ENCODE measurements around the gene ZFPM1.

Gene ZFPM1

DNA sequence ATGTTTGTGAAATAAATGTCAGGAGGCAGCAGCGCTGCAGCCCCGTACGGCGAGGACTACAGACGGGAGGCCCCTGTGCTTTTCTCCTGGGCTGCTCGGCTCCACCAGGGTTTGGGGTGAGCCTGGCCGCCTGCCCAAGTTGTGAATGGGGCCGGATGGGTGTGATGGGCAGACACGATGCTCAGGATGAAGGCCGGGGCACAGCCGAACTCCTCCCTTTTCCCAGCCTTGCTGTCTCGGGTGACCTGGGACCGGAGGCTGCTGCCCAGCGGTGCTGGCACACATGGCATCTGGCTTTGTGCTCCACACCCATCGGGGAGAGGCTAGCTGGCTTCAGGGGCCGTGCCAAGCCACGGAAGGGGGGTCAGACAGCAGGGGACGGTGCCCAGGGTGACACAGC, 34.2 kb upstream of the ZFPM1 start:
- no peak for DNase-seq

DNA sequence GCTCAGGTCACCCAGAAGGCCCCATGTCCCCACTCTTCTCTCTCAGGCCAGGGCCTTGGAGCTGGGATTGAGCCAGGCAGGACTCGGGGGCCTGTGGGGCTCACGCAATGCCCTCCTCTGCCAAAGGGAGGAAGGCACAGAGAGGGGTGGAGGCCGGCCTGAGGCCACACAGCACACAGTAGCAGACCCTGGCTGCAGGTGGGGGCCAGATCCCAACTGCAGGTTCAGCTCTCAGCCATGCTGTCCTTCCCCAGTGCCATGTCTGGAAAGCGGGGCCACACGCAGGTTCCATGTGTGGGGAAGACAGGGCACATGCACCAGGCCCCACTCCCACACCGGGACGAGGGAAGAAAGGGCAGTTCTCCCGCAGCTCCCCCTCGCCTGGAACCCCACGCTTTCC, 33.3 kb upstream of the ZFPM1 start:
- no peak for DNase-seq

DNA sequence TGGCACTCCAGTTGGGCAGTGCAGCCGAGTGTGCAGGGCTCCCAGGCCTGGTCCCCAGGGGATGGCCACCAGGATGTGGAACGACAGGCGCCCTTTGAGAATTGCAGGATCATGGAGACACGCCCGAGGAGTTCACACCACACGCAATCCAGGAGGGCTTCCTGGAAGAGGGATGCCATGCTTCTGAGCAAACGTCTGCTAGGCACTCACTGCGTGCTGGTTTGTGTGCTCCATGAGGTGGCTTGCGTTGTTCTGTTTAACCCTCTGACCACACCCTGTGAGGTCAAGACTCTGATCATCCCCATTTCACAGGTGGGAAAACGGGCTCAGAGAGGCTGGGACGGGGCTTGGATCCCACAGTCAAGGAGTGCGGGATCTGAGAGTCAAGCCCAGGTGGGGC, 32.6 kb upstream of the ZFPM1 start:
- DNase-seq = no peak

DNA sequence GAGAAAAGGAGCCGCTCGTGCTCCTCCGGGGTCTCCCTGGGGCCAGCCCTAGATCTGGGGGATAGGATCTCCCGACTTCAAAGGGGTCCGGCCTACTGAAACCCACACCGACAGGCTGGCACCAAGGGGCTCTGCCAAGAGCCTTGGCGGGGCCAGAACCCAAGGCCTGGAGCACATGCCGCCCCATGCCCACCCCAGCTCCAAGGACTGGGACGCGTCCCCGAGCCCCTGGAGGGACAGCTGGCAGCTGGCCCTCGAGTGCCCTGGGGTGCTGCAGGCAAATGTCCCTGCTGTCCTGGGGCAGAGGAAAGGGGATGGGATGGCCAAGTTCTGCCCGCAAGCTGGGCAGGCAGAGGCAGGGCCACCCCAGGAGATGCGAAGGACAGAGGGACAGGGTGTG, 31.8 kb upstream of the ZFPM1 start:
- no peak for DNase-seq

DNA sequence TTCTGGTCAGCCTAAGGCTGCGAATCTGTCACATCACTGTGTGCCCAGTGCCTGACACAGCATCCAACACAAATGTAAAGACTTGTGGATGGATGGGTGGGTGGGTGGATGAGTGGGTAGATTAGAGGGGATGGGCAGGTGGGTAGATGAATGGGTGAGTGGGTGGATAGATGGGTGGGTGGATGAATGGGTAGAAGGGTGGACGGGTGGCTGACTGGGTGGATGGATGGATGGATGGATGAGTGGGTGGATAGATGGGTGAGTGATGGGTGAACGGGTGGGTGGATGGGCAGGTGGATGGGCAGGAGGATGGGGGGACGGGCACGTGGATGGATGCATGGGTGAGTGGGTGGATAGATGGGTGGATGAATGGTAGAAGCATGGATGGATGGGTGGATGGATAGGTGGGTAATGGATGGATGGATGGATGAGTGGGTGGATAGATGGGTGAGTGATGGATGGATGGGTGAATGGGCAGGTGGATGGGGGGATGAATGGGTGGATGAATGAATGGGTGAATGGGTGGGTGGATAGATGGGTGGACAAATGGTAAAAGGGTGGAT, 31.1 kb upstream of the ZFPM1 start:
- no peak for DNase-seq

DNA sequence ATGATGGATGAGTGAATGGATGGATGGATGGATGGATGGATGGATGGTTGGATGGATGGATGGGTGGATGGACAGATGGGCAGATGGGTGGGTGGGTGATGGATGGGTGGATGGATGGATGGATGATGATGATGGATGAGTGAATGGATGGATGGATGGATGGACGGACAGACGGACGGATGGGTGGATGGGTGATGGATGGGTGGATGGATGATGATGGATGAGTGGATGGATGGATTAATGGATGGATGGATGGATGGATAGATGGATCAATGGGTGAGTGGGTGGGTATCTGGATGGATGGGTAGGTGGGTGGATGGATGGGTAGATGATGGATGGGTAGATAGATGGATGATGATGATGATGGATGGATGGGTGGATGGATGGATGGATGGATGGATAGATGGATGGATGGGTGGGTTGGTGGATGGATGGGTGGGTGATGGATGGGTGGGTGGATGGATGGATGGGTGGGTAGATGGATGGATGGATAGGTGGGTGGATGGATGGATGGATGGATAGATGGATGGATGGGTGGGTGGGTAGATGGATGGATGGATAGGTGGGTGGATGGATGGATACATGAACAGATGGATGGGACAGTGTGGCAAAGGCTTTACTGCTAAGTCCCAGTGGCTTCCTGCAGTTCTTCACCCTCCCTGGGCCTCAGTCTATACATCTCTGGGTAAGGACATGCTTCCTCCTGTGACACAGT, 30.2 kb upstream of the ZFPM1 start:
- DNase-seq = no peak

DNA sequence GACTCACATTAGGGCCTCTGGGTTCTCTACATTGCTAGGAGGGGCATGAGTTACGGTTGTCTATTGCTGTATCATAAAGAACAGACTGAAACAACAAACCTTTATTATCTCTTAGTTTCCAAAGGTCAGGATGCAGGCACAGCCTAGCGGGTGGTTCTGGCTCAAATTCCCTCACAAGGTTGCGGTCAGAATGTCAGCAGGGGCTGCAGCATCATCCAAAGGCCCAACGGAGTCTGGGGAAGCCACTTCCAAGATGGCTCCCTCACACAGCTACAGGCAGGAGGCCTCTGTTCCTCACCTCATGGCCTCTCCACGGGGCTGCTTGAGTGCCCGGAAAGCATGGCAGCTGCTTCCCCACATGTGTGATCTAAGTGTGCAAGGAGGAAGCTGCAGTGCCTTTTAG, 29.6 kb upstream of the ZFPM1 start:
- no peak for DNase-seq

DNA sequence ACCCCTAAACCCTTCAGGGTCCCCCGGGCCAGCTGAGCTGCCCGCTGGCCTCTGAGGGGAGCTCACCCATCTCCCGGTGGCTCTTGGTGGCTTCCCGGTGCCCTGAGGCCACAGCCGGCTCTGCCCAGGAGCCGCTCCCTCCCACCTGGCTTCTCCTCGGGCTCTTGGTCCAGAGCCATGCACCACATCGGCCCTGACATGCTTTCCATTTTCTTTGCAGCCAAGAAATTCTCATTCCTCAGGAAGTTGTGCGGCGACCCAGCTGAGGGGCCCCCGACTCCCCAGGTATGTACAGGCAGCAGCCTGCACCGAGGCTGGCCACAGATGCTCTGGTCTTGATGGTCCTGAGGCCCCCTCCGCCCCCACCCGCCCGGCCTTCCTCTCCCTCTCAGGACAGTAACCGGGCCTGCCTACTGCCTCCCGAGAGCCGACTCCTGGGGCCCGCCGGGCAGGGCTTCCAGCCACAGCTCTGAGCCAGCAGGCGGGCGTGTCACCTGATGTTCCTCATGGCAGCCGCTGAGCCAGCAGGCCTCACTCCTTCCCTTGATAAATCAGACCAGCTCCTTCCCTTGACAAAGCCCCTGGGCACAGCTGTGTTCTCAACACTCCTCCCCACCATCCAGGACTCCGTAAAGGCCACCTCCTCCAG, 28.4 kb upstream of the ZFPM1 start:
- no peak for DNase-seq

DNA sequence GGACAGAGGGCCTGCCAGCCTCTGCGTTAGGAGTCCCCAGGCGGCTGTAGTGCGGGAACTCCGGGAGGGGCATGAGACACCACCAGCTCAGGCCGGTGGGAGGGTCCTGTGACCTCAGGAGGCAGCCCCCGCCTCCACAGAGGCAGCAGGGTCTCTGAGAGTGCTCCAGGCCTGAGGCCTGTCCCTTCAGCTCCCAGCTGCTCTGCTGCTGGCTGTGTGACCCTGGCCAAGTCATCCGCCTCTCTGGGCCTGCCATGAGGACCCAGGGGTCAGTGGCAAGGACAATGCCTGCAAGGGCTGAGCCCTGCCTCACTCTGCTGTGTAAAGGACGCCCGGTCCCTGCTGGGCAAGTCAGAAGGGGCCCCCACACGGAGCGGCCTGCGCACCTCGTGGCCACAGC, 27.1 kb upstream of the ZFPM1 start:
- no peak for DNase-seq

DNA sequence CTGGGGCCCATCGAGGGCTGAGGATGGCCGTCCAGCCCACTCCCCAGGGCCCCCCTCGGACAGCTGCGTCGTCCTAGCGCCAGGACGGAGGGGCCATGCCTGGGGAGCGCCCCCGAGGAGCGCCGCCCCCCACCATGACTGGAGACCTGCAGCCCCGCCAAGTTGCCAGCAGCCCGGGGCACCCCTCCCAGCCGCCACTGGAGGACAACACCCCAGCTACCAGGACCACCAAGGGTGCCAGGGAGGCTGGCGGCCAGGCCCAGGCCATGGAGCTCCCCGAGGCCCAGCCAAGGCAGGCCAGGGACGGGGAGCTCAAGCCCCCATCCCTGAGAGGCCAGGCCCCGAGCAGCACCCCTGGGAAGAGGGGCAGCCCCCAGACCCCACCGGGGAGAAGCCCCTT, 25.7 kb upstream of the ZFPM1 start:
- DNase-seq = no peak

DNA sequence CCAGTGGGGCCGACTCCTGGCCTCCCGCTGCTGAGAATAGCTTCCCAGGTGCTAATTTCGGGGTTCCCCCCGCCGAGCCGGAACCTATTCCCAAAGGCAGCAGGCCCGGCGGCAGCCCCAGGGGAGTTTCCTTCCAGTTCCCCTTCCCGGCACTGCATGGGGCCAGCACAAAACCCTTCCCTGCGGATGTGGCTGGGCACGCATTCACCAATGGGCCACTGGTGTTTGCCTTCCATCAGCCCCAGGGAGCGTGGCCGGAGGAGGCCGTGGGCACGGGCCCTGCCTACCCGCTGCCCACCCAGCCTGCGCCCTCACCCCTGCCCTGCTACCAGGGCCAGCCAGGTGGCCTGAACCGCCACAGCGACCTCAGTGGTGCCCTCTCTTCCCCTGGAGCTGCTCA, 24.9 kb upstream of the ZFPM1 start:
- no peak for DNase-seq

DNA sequence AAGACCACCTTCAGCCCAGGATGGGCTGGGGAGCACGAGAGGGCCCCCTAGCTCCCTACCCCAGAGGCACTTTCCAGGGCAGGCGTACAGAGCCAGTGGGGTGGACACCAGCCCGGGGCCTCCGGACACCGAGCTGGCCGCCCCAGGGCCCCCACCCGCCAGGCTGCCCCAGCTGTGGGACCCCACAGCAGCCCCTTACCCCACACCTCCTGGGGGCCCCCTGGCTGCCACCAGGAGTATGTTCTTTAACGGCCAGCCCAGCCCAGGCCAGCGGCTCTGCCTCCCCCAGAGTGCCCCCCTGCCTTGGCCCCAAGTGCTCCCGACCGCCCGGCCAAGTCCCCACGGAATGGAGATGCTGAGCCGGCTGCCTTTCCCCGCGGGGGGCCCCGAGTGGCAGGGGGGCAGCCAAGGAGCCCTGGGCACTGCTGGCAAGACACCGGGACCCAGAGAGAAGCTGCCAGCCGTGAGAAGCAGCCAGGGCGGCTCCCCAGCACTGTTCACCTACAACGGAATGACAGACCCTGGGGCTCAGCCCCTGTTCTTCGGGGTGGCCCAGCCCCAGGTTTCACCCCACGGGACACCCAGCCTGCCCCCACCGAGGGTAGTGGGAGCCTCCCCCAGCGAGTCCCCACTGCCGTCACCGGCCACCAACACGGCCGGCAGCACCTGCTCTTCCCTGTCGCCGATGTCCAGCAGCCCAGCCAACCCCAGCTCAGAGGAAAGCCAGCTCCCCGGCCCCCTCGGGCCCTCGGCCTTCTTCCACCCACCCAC, 24.3 kb upstream of the ZFPM1 start:
- no peak for DNase-seq

DNA sequence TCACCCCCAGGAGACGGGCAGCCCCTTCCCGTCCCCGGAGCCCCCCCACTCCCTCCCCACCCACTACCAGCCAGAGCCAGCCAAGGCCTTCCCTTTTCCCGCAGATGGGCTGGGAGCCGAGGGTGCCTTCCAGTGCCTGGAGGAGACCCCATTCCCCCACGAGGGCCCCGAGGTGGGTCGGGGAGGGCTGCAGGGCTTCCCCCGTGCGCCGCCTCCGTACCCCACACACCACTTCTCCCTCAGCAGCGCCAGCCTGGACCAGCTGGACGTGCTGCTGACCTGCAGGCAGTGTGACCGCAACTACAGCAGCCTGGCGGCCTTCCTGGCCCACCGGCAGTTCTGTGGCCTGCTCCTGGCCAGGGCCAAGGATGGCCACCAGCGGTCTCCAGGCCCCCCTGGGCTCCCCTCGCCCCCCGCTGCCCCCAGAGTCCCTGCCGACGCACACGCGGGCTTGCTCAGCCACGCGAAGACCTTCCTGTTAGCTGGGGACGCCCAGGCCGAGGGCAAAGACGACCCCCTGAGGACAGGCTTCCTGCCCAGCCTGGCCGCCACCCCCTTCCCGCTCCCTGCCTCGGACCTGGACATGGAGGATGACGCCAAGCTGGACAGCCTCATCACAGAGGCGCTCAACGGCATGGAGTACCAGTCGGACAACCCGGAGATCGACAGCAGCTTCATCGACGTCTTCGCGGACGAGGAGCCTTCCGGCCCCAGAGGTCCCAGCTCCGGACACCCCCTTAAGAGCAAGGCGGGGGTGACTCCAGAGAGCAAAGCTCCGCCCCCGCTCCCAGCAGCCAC, 23.5 kb upstream of the ZFPM1 start:
- DNase-seq = no peak

DNA sequence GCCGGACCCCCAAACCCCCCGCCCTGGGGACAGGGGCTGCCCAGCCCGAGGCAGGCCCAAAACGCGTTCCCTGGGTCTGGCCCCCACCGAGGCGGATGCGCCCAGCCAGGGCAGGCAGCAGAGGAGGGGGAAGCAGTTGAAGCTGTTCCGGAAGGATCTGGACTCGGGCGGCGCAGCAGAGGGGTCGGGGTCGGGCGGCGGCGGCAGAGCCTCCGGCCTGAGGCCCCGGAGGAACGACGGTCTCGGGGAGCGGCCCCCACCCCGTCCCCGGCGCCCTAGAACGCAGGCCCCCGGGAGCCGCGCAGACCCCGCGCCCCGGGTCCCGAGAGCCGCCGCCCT, 22.9 kb upstream of the ZFPM1 start:
- DNase-seq = no peak

DNA sequence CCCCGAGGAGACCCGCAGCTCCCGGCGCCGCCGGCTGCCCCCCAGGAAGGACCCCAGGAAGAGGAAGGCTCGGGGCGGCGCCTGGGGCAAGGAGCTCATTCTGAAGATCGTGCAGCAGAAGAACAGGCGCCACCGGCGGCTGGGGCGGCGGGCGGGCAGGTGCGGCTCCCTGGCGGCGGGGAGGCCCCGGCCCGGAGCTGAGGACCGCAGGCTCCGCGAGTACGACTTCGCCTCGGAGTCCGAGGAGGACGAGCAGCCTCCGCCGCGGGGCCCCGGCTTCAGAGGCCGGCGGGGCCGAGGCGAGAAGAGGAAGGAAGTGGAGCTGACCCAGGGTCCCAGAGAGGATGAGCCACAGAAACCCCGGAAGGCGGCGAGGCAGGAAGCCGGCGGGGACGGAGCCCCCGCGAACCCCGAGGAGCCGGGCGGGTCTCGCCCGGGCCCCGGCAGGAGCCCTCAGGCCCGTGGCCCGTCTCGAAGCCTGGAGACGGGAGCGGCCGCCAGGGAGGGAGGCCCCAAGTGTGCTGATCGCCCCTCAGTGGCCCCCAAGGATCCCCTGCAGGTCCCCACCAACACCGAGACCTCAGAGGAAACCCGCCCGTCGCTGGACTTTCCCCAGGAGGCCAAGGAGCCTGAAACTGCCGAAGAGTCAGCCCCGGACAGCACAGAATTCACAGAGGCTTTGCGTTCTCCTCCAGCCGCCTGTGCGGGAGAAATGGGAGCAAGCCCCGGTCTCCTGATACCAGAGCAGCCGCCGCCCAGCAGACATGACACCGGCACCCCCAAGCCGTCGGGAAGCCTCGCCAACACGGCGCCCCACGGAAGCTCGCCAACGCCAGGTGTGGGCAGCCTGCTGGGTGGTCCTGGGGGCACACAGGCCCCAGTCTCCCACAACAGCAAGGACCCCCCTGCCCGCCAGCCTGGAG, 22.3 kb upstream of the ZFPM1 start:
- DNase-seq = no peak

DNA sequence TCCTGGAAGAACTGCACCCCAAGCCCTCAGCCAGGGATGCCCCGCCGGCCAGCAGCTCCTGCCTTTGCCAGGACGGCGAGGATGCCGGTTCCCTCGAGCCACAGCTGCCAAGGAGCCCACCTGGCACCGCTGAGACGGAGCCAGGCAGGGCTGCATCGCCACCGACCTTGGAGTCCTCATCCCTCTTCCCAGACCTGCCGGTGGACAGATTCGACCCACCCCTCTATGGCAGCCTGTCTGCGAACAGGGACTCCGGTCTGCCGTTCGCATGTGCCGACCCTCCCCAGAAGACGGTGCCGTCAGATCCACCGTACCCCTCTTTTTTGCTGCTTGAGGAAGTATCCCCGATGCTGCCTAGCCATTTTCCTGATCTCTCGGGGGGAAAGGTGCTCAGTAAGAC, 21.4 kb upstream of the ZFPM1 start:
- no peak for DNase-seq

DNA sequence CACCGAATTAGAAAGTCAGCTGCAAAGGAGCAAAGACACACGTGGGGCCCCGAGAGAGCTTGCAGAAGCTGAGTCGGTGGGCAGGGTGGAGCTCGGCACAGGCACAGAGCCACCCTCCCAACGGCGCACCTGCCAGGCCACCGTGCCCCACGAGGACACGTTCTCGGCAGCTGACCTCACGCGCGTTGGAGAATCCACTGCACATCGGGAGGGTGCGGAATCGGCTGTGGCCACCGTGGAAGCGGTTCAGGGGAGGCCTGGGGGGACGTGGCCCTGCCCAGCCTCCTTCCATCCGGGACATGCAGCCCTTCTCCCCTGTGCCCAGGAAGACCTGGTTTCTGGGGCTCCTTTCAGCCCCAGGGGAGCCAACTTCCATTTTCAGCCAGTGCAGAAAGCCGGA, 20.9 kb upstream of the ZFPM1 start:
- DNase-seq = no peak

DNA sequence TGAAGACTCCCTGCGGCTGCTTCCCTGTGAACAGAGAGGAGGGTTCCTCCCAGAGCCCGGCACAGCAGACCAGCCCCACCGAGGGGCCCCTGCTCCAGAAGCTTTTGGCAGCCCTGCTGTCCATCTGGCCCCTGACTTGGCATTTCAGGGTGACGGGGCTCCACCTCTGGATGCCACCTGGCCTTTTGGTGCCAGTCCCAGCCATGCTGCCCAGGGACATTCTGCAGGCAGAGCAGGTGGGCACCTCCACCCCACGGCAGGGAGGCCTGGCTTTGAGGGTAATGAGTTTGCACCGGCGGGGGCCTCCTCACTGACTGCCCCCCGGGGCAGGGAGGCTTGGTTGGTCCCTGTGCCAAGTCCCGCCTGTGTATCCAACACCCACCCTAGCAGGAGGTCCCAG, 20.3 kb upstream of the ZFPM1 start:
- no peak for DNase-seq

DNA sequence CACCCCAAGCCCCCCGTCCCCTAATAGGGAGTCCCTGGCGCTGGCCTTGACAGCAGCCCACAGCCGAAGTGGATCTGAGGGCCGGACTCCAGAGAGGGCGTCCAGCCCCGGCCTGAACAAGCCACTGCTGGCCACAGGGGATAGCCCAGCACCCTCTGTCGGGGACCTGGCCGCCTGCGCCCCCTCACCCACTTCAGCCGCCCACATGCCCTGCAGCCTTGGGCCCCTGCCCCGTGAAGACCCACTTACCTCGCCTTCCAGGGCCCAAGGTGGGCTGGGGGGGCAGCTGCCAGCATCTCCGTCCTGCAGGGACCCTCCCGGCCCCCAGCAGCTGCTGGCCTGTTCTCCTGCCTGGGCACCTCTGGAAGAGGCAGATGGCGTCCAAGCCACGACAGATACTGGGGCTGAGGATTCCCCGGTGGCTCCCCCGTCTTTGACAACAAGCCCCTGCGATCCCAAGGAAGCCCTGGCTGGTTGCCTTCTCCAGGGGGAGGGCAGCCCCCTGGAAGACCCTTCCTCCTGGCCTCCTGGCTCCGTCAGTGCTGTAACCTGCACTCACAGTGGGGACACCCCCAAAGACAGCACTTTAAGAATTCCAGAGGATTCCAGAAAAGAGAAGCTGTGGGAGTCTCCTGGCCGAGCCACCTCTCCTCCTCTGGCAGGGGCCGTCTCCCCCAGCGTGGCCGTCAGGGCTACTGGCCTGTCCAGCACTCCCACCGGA, 19.3 kb upstream of the ZFPM1 start:
- no peak for DNase-seq

DNA sequence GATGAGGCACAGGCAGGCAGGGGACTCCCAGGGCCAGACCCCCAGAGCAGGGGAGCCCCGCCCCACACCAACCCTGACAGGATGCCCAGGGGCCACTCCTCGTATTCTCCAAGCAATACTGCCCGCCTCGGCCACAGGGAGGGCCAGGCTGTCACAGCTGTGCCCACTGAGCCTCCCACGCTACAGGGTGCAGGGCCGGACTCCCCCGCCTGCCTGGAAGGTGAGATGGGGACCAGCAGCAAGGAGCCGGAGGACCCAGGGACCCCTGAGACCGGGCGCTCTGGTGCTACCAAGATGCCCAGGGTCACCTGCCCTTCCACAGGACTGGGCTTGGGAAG, 18.8 kb upstream of the ZFPM1 start:
- no peak for DNase-seq

DNA sequence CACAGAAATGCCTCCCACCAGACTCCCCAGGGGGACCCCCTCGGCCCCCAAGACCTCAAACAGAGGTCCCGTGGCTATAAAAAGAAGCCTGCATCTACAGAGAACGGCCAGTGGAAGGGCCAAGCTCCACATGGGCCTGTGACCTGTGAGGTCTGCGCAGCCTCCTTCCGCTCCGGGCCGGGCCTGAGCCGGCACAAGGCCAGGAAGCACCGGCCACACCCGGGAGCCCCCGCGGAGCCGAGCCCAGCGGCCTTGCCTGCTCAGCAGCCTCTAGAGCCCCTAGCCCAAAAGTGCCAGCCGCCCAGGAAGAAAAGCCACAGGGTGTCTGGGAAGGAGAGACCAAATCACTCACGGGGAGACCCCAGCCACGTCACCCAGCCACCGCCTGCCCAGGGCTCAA, 18.3 kb upstream of the ZFPM1 start:
- DNase-seq = no peak

Data from NCI-H187 treated with DMSO at 0.1 percent for 48 hours (cell line).